Panc1 (cell line): ENCODE data around the gene BAIAP2. TPM values are rescaled to one million over a fixed set of nuclear protein-coding genes. Genes with fewer than 3 reads are reported as not detected.

Experiments
- ATAC-seq: fragments of 200-7000 bp; cut with Tn5 transposase; 2 replicates; pipeline ENCODE4 v1.9.1; 2020; ENCODE audit warnings: mild to moderate bottlenecking, moderate library complexity
- BruUV-seq: library from RNA; stranded (reverse); fragments of 400-500 nt; replicated peaks from 2 replicates; lab custom pipeline; 2021; lab: Mats Ljungman, UMichigan
- CTCF ChIA-PET: fragments of 300-600 bp; sonication (Branson Sonifier 250); formaldehyde crosslinking; loops from one replicate; lab custom pipeline; 2022; ENCODE audit warnings: antibody characterized with exemption; lab: Charles Lee
- POLR2A ChIA-PET: fragments of 300-600 bp; sonication (Branson Sonifier 250); formaldehyde crosslinking; loops from one replicate; lab custom pipeline; 2022; ENCODE audit warnings: antibody characterized with exemption; lab: Charles Lee
- DNase-seq: peaks from one replicate; pipeline ENCODE4 v3.0.0-alpha.2; 2010; ENCODE audit warnings: low read depth, low spot score
- H3K27ac ChIP-seq: 2 replicates; pipeline ENCODE4 v1.5.1; 2011; ENCODE audit warnings: mild to moderate bottlenecking, low read length, inconsistent platforms
- H3K27me3 ChIP-seq: fragments of 200-500 bp; sonication (Bioruptor generic); 2 replicates; pipeline ENCODE4 v1.6.0; 2014; ENCODE audit warnings: low read length, inconsistent platforms; ENCODE audit not compliant: control insufficient read depth, insufficient read depth
- H3K36me3 ChIP-seq: fragments of 200-500 bp; sonication (Bioruptor generic); 2 replicates; pipeline ENCODE4 v1.5.1; 2014; ENCODE audit warnings: inconsistent platforms, mild to moderate bottlenecking, low read length, moderate library complexity; ENCODE audit not compliant: control insufficient read depth, insufficient read depth
- H3K4me1 ChIP-seq: 2 replicates; pipeline ENCODE4 v1.5.1; 2011; ENCODE audit warnings: inconsistent platforms, mild to moderate bottlenecking, low read length, moderate library complexity; ENCODE audit not compliant: control insufficient read depth, insufficient read depth
- H3K4me3 ChIP-seq, 2 experiments: 2 replicates each; pipeline ENCODE4 v1.5.1; 2011 to 2012; ENCODE audit warnings: low read depth in 2 of 2, low read length in 2 of 2, mild to moderate bottlenecking in 2 of 2, inconsistent platforms in 1 of 2, moderate library complexity in 1 of 2
- H3K9me3 ChIP-seq: fragments of 200-500 bp; sonication (Bioruptor generic); 2 replicates; pipeline ENCODE4 v1.5.1; 2014; ENCODE audit warnings: low read depth, mild to moderate bottlenecking, inconsistent platforms, low read length, moderate library complexity; ENCODE audit not compliant: control insufficient read depth, insufficient read depth
- CTCF ChIP-seq: fragments of 450-650 bp; IDR thresholded peaks from 2 replicates; pipeline ENCODE4 v1.5.1; 2017; ENCODE audit warnings: mild to moderate bottlenecking
- POLR2AphosphoS5 ChIP-seq: IDR thresholded peaks from 2 replicates; pipeline ENCODE4 v1.6.1; 2012; ENCODE audit warnings: mild to moderate bottlenecking, low read depth, low read length, moderate library complexity
- REST ChIP-seq, 2 experiments: IDR thresholded peaks; 2 replicates each; pipeline ENCODE4 v1.6.1; 2011 to 2012; ENCODE audit warnings: low read depth in 2 of 2, control low read depth in 1 of 2, low read length in 1 of 2, mild to moderate bottlenecking in 1 of 2, moderate library complexity in 1 of 2; ENCODE audit not compliant: insufficient read depth in 1 of 2
- SIN3A ChIP-seq: IDR thresholded peaks from 2 replicates; pipeline ENCODE4 v1.6.1; 2012; ENCODE audit warnings: low read depth, mild to moderate bottlenecking, low read length, moderate library complexity, borderline replicate concordance; ENCODE audit not compliant: insufficient read depth
- TCF7L2 ChIP-seq: IDR thresholded peaks from 2 replicates; pipeline ENCODE4 v1.6.1; 2011; ENCODE audit warnings: mild to moderate bottlenecking, low read depth, low read length, inconsistent platforms
- in situ Hi-C: cut with HindIII; loops from 2 replicates; pipeline ENCODE4 v1.10.0; 2016; ENCODE audit warnings: low sequenced_read_pairs, low pct_unique_long_range_greater_than_20kb
- intact Hi-C: fragments of 100-400 bp; cut with micrococcal nuclease; formaldehyde crosslinking; loops from one replicate; pipeline ENCODE4 v1.10.0; 2022; ENCODE audit not compliant: unreplicated experiment
- total RNA-seq: library from RNA; stranded (reverse); gene quantifications from one replicate; pipeline ENCODE4 v1.2.1, GENCODE V29; 2021; ENCODE audit not compliant: unreplicated experiment

BAIAP2 gene
- total RNA-seq, 1 experiment from 2014 or later: 125 TPM

- ATAC-seq (no peak), DNase-seq (no peak)
- intact Hi-C loops (no loop called here), in situ Hi-C loops (no loop called here)
- no peaks in the 10 kb centered on the region for H3K36me3 ChIP-seq
- no peaks in the 10 kb centered on the region for H3K27me3 ChIP-seq
- POLR2A ChIA-PET: no interaction called here
- no peak overlapping the region for H3K27ac ChIP-seq
- no peak for TF ChIP-seq CTCF
- TF ChIP-seq POLR2AphosphoS5: no peak
- TF ChIP-seq TCF7L2: no peak
- TF ChIP-seq REST (IDR thresholded peaks at IDR 0.05; ENCODE audit: insufficient read depth in 1 of 2, low read depth in 2 of 2, low read length in 1 of 2): no peak
- TF ChIP-seq SIN3A: no peak
- no peaks in the 10 kb centered on the region for H3K9me3 ChIP-seq
- no peak overlapping the region for H3K4me3 ChIP-seq
- no TSS peak for BruUV-seq
- H3K4me1 ChIP-seq: peaks cover 16% of the 10 kb centered on the region
- CTCF ChIA-PET: interaction anchor here (1.2 kb wide), 1 partner anchor 31 kb away, joined by 3 read pairs; no protein-coding TSS in a partner anchor
Measured at GRCh38 chr17:81025741-81026129, 9.2 kb upstream of the BAIAP2 start.

- Histone ChIP-seq H3K4me1 (peaks cover 11% of the 10 kb centered on the region), H3K4me3 (no peak overlapping the region), H3K36me3 (no peaks in the 10 kb centered on the region), H3K27ac (no peak overlapping the region), H3K27me3 (no peaks in the 10 kb centered on the region), H3K9me3 (no peaks in the 10 kb centered on the region)
- CTCF ChIA-PET: interaction anchor here (1.2 kb wide), 1 partner anchor 31 kb away, joined by 3 read pairs; no protein-coding TSS in a partner anchor
- no TSS peak for BruUV-seq
- TF ChIP-seq REST (IDR thresholded peaks at IDR 0.05; ENCODE audit: insufficient read depth in 1 of 2, low read depth in 2 of 2, low read length in 1 of 2) (no peak), TCF7L2 (no peak), SIN3A (no peak), CTCF (no peak), POLR2AphosphoS5 (no peak)
- in situ Hi-C loops: no loop called here
- DNase-seq: no peak
- POLR2A ChIA-PET: no interaction called here
- no peak for ATAC-seq
- intact Hi-C loops: no loop called here
Measured at GRCh38 chr17:81026266-81027036, 8.5 kb upstream of the BAIAP2 start.
